Skeletal muscle tissue (tissue), 4 donors: ENCODE data around the gene TRAF3IP1. TPM values are rescaled to one million over a fixed set of nuclear protein-coding genes. Genes with fewer than 3 reads are reported as not detected.
"Not testable (repeated sequence)": the region's sequence is repeated elsewhere in the genome, so short reads cannot be mapped to it uniquely, and the experiment has no call there.

ENCODE experiments used
- H3K27ac ChIP-seq: one replicate; pipeline ENCODE4 v1.7.0; 2013; ENCODE audit warnings: mild to moderate bottlenecking, low read depth, low read length, inconsistent platforms
- H3K27me3 ChIP-seq, 3 donors: one replicate each; pipeline ENCODE4 v1.7.0; 2013; ENCODE audit warnings: low read length in 3 of 3; ENCODE audit not compliant: control insufficient read depth in 3 of 3, insufficient read depth in 3 of 3
- H3K36me3 ChIP-seq, 3 donors: one replicate each; pipeline ENCODE4 v1.7.0; 2013; ENCODE audit warnings: low read length in 3 of 3; ENCODE audit not compliant: control insufficient read depth in 3 of 3, insufficient read depth in 3 of 3
- H3K4me1 ChIP-seq, 3 donors: one replicate each; pipeline ENCODE4 v1.7.0; 2013; ENCODE audit warnings: low read length in 3 of 3, mild to moderate bottlenecking in 3 of 3; ENCODE audit not compliant: control insufficient read depth in 3 of 3, insufficient read depth in 3 of 3
- H3K4me3 ChIP-seq, 3 donors: one replicate each; pipeline ENCODE4 v1.7.0; 2013; ENCODE audit warnings: low read length in 3 of 3
- H3K9ac ChIP-seq, 3 donors: one replicate each; pipeline ENCODE4 v1.7.0; 2013; ENCODE audit warnings: low read length in 3 of 3, mild to moderate bottlenecking in 3 of 3, moderate library complexity in 2 of 3, low read depth in 1 of 3
- H3K9me3 ChIP-seq, 3 donors: one replicate each; pipeline ENCODE4 v1.7.0; 2013; ENCODE audit warnings: low read length in 3 of 3; ENCODE audit not compliant: control insufficient read depth in 3 of 3
- total RNA-seq: library from RNA; depleted of rRNA; stranded (reverse); fragments of >200 nt; gene quantifications from one replicate; pipeline ENCODE4 v1.2.3, GENCODE V29; 2014
- donor health status: Osteomylitis.

TRAF3IP1 gene
- total RNA-seq, 1 donor from 2014 or later = 4.2 TPM

- Histone ChIP-seq H3K9me3 (no peaks in the 10 kb centered on the region), H3K27me3 (no peaks in the 10 kb centered on the region), H3K4me1 (no peaks in the 10 kb centered on the region), H3K4me3 (no peak overlapping the region), H3K36me3 (peaks cover 0 to 13% (median 12%) of the 10 kb centered on the region in 3 donors), H3K27ac (no peak overlapping the region), H3K9ac (no peak overlapping the region)
Observed at GRCh38 chr2:238401551-238401950, 81.2 kb downstream of the TRAF3IP1 start.

GRCh38 chr2:238403632-238404405, 83.5 kb downstream of the TRAF3IP1 start:
- no peak overlapping the region for H3K4me3 ChIP-seq
- H3K9me3 ChIP-seq = no peaks in the 10 kb centered on the region
- H3K36me3 ChIP-seq = peaks cover 0 to 13% (median 12%) of the 10 kb centered on the region in 3 donors
- peaks cover 0 to under 1% (median 0%) of the 10 kb centered on the region in 3 donors for H3K4me1 ChIP-seq
- no peak overlapping the region for H3K27ac ChIP-seq
- H3K27me3 ChIP-seq = no peaks in the 10 kb centered on the region
- H3K9ac ChIP-seq = no peak overlapping the region

GRCh38 chr2:238404406-238405216, 84.3 kb downstream of the TRAF3IP1 start:
- H3K27me3 ChIP-seq = no peaks in the 10 kb centered on the region
- H3K4me1 ChIP-seq = peaks cover 0 to 5% (median 0%) of the 10 kb centered on the region in 3 donors
- peaks cover 0 to 10% (median 8%) of the 10 kb centered on the region in 3 donors for H3K36me3 ChIP-seq
- no peak overlapping the region for H3K27ac ChIP-seq
- H3K9ac ChIP-seq = no peak overlapping the region
- H3K9me3 ChIP-seq = no peaks in the 10 kb centered on the region
- H3K4me3 ChIP-seq = no peak overlapping the region

- H3K9me3 ChIP-seq, H3K9ac ChIP-seq, H3K27ac ChIP-seq, H3K4me1 ChIP-seq, H3K27me3 ChIP-seq, H3K36me3 ChIP-seq, H3K4me3 ChIP-seq: not testable (repeated sequence)
Observed at GRCh38 chr2:238405217-238405555, 84.9 kb downstream of the TRAF3IP1 start.

- no peak overlapping the region for H3K4me3 ChIP-seq
- no peaks in the 10 kb centered on the region for H3K9me3 ChIP-seq
- no peak overlapping the region for H3K27ac ChIP-seq
- peaks cover 0 to 5% (median 0%) of the 10 kb centered on the region in 3 donors for H3K4me1 ChIP-seq
- H3K36me3 ChIP-seq = peaks cover 0 to 9% (median 7%) of the 10 kb centered on the region in 3 donors
- no peaks in the 10 kb centered on the region for H3K27me3 ChIP-seq
- H3K9ac ChIP-seq = no peak overlapping the region
Observed at GRCh38 chr2:238406221-238406997, 86.1 kb downstream of the TRAF3IP1 start.

- Histone ChIP-seq H3K9me3 (no peaks in the 10 kb centered on the region), H3K4me3 (no peak overlapping the region), H3K27ac (no peak overlapping the region), H3K27me3 (no peaks in the 10 kb centered on the region), H3K4me1 (peaks cover 0 to 5% (median 0%) of the 10 kb centered on the region in 3 donors), H3K36me3 (peaks cover 0 to 7% (median 3%) of the 10 kb centered on the region in 3 donors), H3K9ac (no peak overlapping the region)
Observed at GRCh38 chr2:238406998-238407285, 86.6 kb downstream of the TRAF3IP1 start.

GRCh38 chr2:238407566-238407965, 87.2 kb downstream of the TRAF3IP1 start:
- H3K27me3 ChIP-seq = no peaks in the 10 kb centered on the region
- no peak overlapping the region for H3K27ac ChIP-seq
- no peak overlapping the region for H3K4me3 ChIP-seq
- no peaks in the 10 kb centered on the region for H3K9me3 ChIP-seq
- no peak overlapping the region for H3K9ac ChIP-seq
- H3K36me3 ChIP-seq = peaks cover 0 to 7% (median 3%) of the 10 kb centered on the region in 3 donors
- peaks cover 0 to 5% (median 0%) of the 10 kb centered on the region in 3 donors for H3K4me1 ChIP-seq

- Histone ChIP-seq H3K36me3 (peaks cover 0 to 2% (median 0%) of the 10 kb centered on the region in 3 donors), H3K27ac (no peak overlapping the region), H3K4me1 (peaks cover 0 to 5% (median 0%) of the 10 kb centered on the region in 3 donors), H3K9me3 (no peaks in the 10 kb centered on the region), H3K9ac (no peak overlapping the region), H3K4me3 (no peak overlapping the region), H3K27me3 (no peaks in the 10 kb centered on the region)
Observed at GRCh38 chr2:238408615-238409340, 88.5 kb downstream of the TRAF3IP1 start.

- H3K9me3 ChIP-seq = no peaks in the 10 kb centered on the region
- H3K9ac ChIP-seq = no peak overlapping the region
- peaks cover 0 to 5% (median 0%) of the 10 kb centered on the region in 3 donors for H3K4me1 ChIP-seq
- H3K4me3 ChIP-seq = no peak overlapping the region
- H3K27me3 ChIP-seq = no peaks in the 10 kb centered on the region
- H3K27ac ChIP-seq = no peak overlapping the region
- H3K36me3 ChIP-seq = peaks cover 0 to 2% (median 0%) of the 10 kb centered on the region in 3 donors
Observed at GRCh38 chr2:238409341-238410199, 89.3 kb downstream of the TRAF3IP1 start.
